IMR-90 (cell line): ENCODE data around the gene DNM2. TPM values are rescaled to one million over a fixed set of nuclear protein-coding genes. Genes with fewer than 3 reads are reported as not detected.

Source experiments
- ATAC-seq: fragments of 200-7000 bp; cut with Tn5 transposase; 2 replicates; pipeline ENCODE4 v1.9.1; 2020; ENCODE audit warnings: low read depth, mild to moderate bottlenecking, moderate library complexity
- BruUV-seq: library from RNA; stranded (reverse); fragments of 400-500 nt; replicated peaks from 2 replicates; lab custom pipeline; 2021; lab: Mats Ljungman, UMichigan
- CTCF ChIA-PET: fragments of 300-600 bp; formaldehyde crosslinking; extraction: SDS; loops from one replicate; lab custom pipeline; 2021; ENCODE audit warnings: antibody characterized with exemption; lab: Yijun Ruan, JAX
- POLR2A ChIA-PET: fragments of 300-600 bp; sonication (Branson Sonifier 250); formaldehyde crosslinking; loops from one replicate; lab custom pipeline; 2022; ENCODE audit warnings: antibody characterized with exemption; ENCODE audit not compliant: unreplicated experiment; lab: Charles Lee
- DNase-seq: peaks from one replicate; pipeline ENCODE4 v3.0.0; 2013
- H2AFZ ChIP-seq: replicated peaks from 2 replicates; pipeline ENCODE3; 2013; ENCODE audit warnings: low read length, mild to moderate bottlenecking; ENCODE audit not compliant: poor library complexity
- H2AK5ac ChIP-seq: 2 replicates; pipeline ENCODE4 v1.6.1; 2013; ENCODE audit warnings: low read depth, low read length, inconsistent platforms
- H2AK9ac ChIP-seq: replicated peaks from 2 replicates; pipeline ENCODE3; 2013; ENCODE audit warnings: mild to moderate bottlenecking, low read depth, low read length, moderate library complexity; ENCODE audit not compliant: poor library complexity
- H2BK120ac ChIP-seq: 2 replicates; pipeline ENCODE4 v1.6.1; 2013; ENCODE audit warnings: low read depth, low read length, inconsistent platforms
- H2BK15ac ChIP-seq: 3 replicates; pipeline ENCODE4 v1.6.1; 2013; ENCODE audit warnings: low read depth, low read length, inconsistent platforms
- H2BK20ac ChIP-seq: 2 replicates; pipeline ENCODE4 v1.6.1; 2013; ENCODE audit warnings: low read depth, mild to moderate bottlenecking, inconsistent platforms, low read length, moderate library complexity
- H2BK5ac ChIP-seq: 2 replicates; pipeline ENCODE4 v1.6.1; 2013; ENCODE audit warnings: mild to moderate bottlenecking, low read depth, low read length, inconsistent platforms; ENCODE audit not compliant: poor library complexity, severe bottlenecking
- H3K14ac ChIP-seq: replicated peaks from 2 replicates; pipeline ENCODE4 v1.6.1; 2013; ENCODE audit warnings: low read depth, low read length, inconsistent platforms
- H3K18ac ChIP-seq: 2 replicates; pipeline ENCODE4 v1.6.1; 2013; ENCODE audit warnings: low read depth, low read length, control low read depth
- H3K23ac ChIP-seq: 2 replicates; pipeline ENCODE4 v1.6.1; 2013; ENCODE audit warnings: low read depth, low read length, inconsistent platforms
- H3K27ac ChIP-seq: 2 replicates; pipeline ENCODE4 v1.5.1; 2013; ENCODE audit warnings: mild to moderate bottlenecking, control low read depth, low read length; ENCODE audit not compliant: insufficient read depth
- H3K27me3 ChIP-seq: 2 replicates; pipeline ENCODE4 v1.6.1; 2013; ENCODE audit warnings: low read length; ENCODE audit not compliant: control insufficient read depth, insufficient read depth
- H3K36me3 ChIP-seq: 2 replicates; pipeline ENCODE4 v1.6.1; 2013; ENCODE audit warnings: low read length, mixed read lengths; ENCODE audit not compliant: control insufficient read depth, insufficient read depth
- H3K4ac ChIP-seq: 2 replicates; pipeline ENCODE4 v1.6.1; 2013; ENCODE audit warnings: low read depth, low read length, inconsistent platforms
- H3K4me1 ChIP-seq: 2 replicates; pipeline ENCODE4 v1.6.1; 2013; ENCODE audit warnings: low read length, mixed read lengths; ENCODE audit not compliant: control insufficient read depth, insufficient read depth
- H3K4me2 ChIP-seq: 2 replicates; pipeline ENCODE4 v1.6.1; 2013; ENCODE audit warnings: low read depth, mild to moderate bottlenecking, control low read depth, low read length, moderate library complexity
- H3K4me3 ChIP-seq: 2 replicates; pipeline ENCODE4 v1.5.1; 2013; ENCODE audit warnings: low read depth, mild to moderate bottlenecking, control low read depth, low read length, moderate library complexity; ENCODE audit not compliant: insufficient read depth
- H3K56ac ChIP-seq: 2 replicates; pipeline ENCODE4 v1.6.1; 2013; ENCODE audit warnings: low read length, inconsistent platforms; ENCODE audit not compliant: insufficient read depth; ENCODE audit errors: extremely low read depth
- H3K79me1 ChIP-seq, 2 experiments: 2 replicates each; pipeline ENCODE4 v1.6.1; 2013; ENCODE audit warnings: low read length in 2 of 2, inconsistent platforms in 1 of 2, low read depth in 1 of 2
- H3K9ac ChIP-seq: 2 replicates; pipeline ENCODE4 v1.6.1; 2013; ENCODE audit warnings: low read depth, low read length, control low read depth
- H3K9me1 ChIP-seq: 2 replicates; pipeline ENCODE4 v1.6.1; 2013; ENCODE audit warnings: low read length, inconsistent platforms; ENCODE audit not compliant: insufficient read depth
- H3K9me3 ChIP-seq: 2 replicates; pipeline ENCODE4 v1.6.1; 2013; ENCODE audit warnings: low read length; ENCODE audit not compliant: control insufficient read depth, insufficient read depth
- H4K20me1 ChIP-seq: 2 replicates; pipeline ENCODE4 v1.6.1; 2013; ENCODE audit warnings: low read length, inconsistent platforms; ENCODE audit not compliant: insufficient read depth
- H4K5ac ChIP-seq: 2 replicates; pipeline ENCODE4 v1.6.1; 2013; ENCODE audit warnings: mild to moderate bottlenecking, low read depth, low read length, control low read depth
- H4K8ac ChIP-seq, 2 experiments: 2 replicates each; pipeline ENCODE4 v1.6.1; 2013; ENCODE audit warnings: low read depth in 2 of 2, low read length in 2 of 2, control low read depth in 1 of 2, inconsistent platforms in 1 of 2
- H4K91ac ChIP-seq: 2 replicates; pipeline ENCODE4 v1.6.1; 2013; ENCODE audit warnings: low read depth, low read length, inconsistent platforms; ENCODE audit not compliant: insufficient read depth
- BHLHE40 ChIP-seq: fragments of 150-350 bp; IDR thresholded peaks from 2 replicates; pipeline ENCODE4 v1.6.1; 2016; ENCODE audit warnings: mild to moderate bottlenecking, low read depth, low read length
- CEBPB ChIP-seq: IDR thresholded peaks from 2 replicates; pipeline ENCODE4 v1.6.1; 2012; ENCODE audit warnings: low read depth, low read length, improper control_type of control experiment
- MAFK ChIP-seq: IDR thresholded peaks from 2 replicates; pipeline ENCODE4 v1.6.1; 2012; ENCODE audit warnings: low read depth, low read length, improper control_type of control experiment
- MAZ ChIP-seq: IDR thresholded peaks from 2 replicates; pipeline ENCODE4 v1.6.1; 2012; ENCODE audit warnings: low read depth, mild to moderate bottlenecking, low read length, improper control_type of control experiment, moderate library complexity, borderline replicate concordance
- MXI1 ChIP-seq: IDR thresholded peaks from 2 replicates; pipeline ENCODE4 v1.6.1; 2012; ENCODE audit warnings: low read depth, mild to moderate bottlenecking, low read length, moderate library complexity, borderline replicate concordance
- POLR2A ChIP-seq: IDR thresholded peaks from 2 replicates; pipeline ENCODE4 v1.6.1; 2012; ENCODE audit warnings: mild to moderate bottlenecking, low read depth, low read length
- RFX5 ChIP-seq: IDR thresholded peaks from 2 replicates; pipeline ENCODE4 v1.8.0; 2012; ENCODE audit warnings: low read depth, mild to moderate bottlenecking, low read length, moderate library complexity
- SMC3 ChIP-seq: fragments of 150-350 bp; IDR thresholded peaks from 2 replicates; pipeline ENCODE4 v1.6.1; 2016; ENCODE audit warnings: low read depth, mild to moderate bottlenecking, antibody characterized with exemption, low read length, moderate library complexity
- USF2 ChIP-seq: fragments of 150-350 bp; IDR thresholded peaks from 2 replicates; pipeline ENCODE4 v1.6.1; 2017; ENCODE audit warnings: mild to moderate bottlenecking, antibody characterized with exemption, low read length, low read depth
- WGBS, 2 experiments: methylation state at CpG; one replicate each; pipeline versions ENCODE4 v1.1.5 to v1.1.7; 2013; ENCODE audit warnings: missing lambda C conversion rate in 2 of 2; ENCODE audit not compliant: insufficient read length in 1 of 2; ENCODE audit errors: extremely low coverage in 2 of 2; 5-methylcytosine and 5-hydroxymethylcytosine counted together
- dilution Hi-C: fragments of 300-500 bp; cut with HindIII; formaldehyde crosslinking; loops from one replicate; pipeline ENCODE4 v1.14.3; 2018; ENCODE audit warnings: low sequenced_read_pairs; ENCODE audit not compliant: unreplicated experiment
- in situ Hi-C: fragments of 300-500 bp; cut with MboI; formaldehyde crosslinking; loops from 3 replicates; pipeline ENCODE4 v1.14.3; 2019; ENCODE audit warnings: low sequenced_read_pairs, inconsistent platforms, mixed read lengths
- intact Hi-C: fragments of 100-400 bp; cut with micrococcal nuclease; formaldehyde crosslinking; loops from 2 replicates; pipeline ENCODE4 v1.10.0; 2022
- polyA plus RNA-seq, 3 experiments: library from polyadenylated mRNA; depleted of rRNA; stranded (reverse); fragments of >200 nt; gene quantifications; 2 replicates each; pipeline ENCODE4 v1.2.3, GENCODE V29; 2012; ENCODE audit warnings: low replicate concordance in 1 of 3
- total RNA-seq: library from RNA; depleted of rRNA; stranded (reverse); fragments of >200 nt; gene quantifications from 2 replicates; pipeline ENCODE4 v1.2.3, GENCODE V29; 2012
- TF ChIP-seq, protein P1 (sequence below): fragments of 150-350 bp; IDR thresholded peaks from 2 replicates; pipeline ENCODE4 v1.6.1; 2016; ENCODE audit warnings: low read depth, mild to moderate bottlenecking, low read length, moderate library complexity, borderline replicate concordance

The DNM2 gene
- total and polyA plus RNA-seq, 2 of the 4 experiments (the other 2 are of a cell fraction) = 55.6 to 74.2 TPM

DNA sequence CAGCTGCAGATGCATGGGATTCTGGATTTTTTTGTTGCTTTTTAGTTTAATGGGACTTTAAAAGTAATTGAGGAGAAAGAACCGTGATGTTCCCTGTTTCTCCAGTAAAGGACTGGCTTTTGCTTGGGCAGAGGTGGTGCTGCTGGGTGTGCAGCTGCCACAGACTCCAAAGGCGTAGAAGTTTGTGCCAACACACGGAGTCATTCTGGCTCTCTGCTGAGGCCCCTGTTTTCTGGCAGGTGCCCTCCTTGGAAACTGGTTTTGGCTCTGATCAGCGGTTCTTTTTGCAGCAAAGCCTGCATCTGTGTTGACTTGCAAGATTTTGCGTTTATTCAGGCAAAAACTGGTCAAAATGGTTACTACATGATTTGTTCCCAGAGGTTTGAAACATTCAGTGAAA, 32.7 kb upstream of the DNM2 start:
- no peak overlapping the region for H4K91ac ChIP-seq
- H3K4ac ChIP-seq = no peak overlapping the region
- no peak overlapping the region for H3K23ac ChIP-seq
- no peak overlapping the region for H4K8ac ChIP-seq
- CTCF ChIA-PET = no interaction called here
- H4K5ac ChIP-seq = no peak overlapping the region
- POLR2A ChIA-PET = no interaction called here
- no peak overlapping the region for H3K56ac ChIP-seq
- no peak overlapping the region for H2BK120ac ChIP-seq
- H2BK20ac ChIP-seq = no peak overlapping the region
- H3K36me3 ChIP-seq = peaks cover 91% of the 10 kb centered on the region
- H3K18ac ChIP-seq = no peak overlapping the region
- H3K9me1 ChIP-seq = no peaks in the 10 kb centered on the region
- H2BK5ac ChIP-seq = no peak overlapping the region
- H2BK15ac ChIP-seq = no peak overlapping the region
- peaks cover 44 to 64% of the 10 kb centered on the region in 2 experiments for H3K79me1 ChIP-seq
- H3K9ac ChIP-seq = no peak overlapping the region
- H4K20me1 ChIP-seq = peaks cover 70% of the 10 kb centered on the region
- H3K27ac ChIP-seq = no peak overlapping the region
- H3K4me1 ChIP-seq = no peaks in the 10 kb centered on the region
- WGBS, 2 experiments = 83% methylated on average over 4 of the region's 5 CpGs; no CpG with 5 or more reads in 1 of the 2 experiments
- no peak overlapping the region for H3K14ac ChIP-seq
- no peak overlapping the region for H2AFZ ChIP-seq
- no peaks in the 10 kb centered on the region for H3K27me3 ChIP-seq
- no peak overlapping the region for H3K4me2 ChIP-seq
- dilution Hi-C loops = no loop called here
- H2AK5ac ChIP-seq = no peak overlapping the region
- ATAC-seq (no peak), DNase-seq (no peak)
- intact Hi-C loops = no loop called here
- TF ChIP-seq CEBPB (no peak), MXI1 (no peak), USF2 (no peak), MAZ (no peak), POLR2A (no peak), BHLHE40 (no peak), SMC3 (no peak), MAFK (no peak), RFX5 (no peak)
- TF ChIP-seq, protein P1, sequence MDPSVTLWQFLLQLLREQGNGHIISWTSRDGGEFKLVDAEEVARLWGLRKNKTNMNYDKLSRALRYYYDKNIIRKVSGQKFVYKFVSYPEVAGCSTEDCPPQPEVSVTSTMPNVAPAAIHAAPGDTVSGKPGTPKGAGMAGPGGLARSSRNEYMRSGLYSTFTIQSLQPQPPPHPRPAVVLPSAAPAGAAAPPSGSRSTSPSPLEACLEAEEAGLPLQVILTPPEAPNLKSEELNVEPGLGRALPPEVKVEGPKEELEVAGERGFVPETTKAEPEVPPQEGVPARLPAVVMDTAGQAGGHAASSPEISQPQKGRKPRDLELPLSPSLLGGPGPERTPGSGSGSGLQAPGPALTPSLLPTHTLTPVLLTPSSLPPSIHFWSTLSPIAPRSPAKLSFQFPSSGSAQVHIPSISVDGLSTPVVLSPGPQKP = no peak
- H3K4me3 ChIP-seq = no peak overlapping the region
- in situ Hi-C loops = no loop called here
- H2AK9ac ChIP-seq = no peak overlapping the region
- no TSS peak for BruUV-seq
- no peaks in the 10 kb centered on the region for H3K9me3 ChIP-seq
